H9 (cell line): Measurements from ENCODE around the gene CEACAM5. TPM values are rescaled to one million over a fixed set of nuclear protein-coding genes. Genes with fewer than 3 reads are reported as not detected.
A peak's percentile ranks its signal among the peaks of the same experiment; 100 is the strongest.

Source experiments
- DNase-seq: peaks from one replicate; pipeline ENCODE4 v3.0.0-alpha.2; 2017
- H2AFZ ChIP-seq: one replicate; pipeline ENCODE4 v1.6.1; 2013; ENCODE audit warnings: mild to moderate bottlenecking, low read length, control low read depth, moderate library complexity
- H2AK5ac ChIP-seq: 2 replicates; pipeline ENCODE4 v1.6.1; 2013; ENCODE audit warnings: low read length, control low read depth, mixed read lengths; ENCODE audit not compliant: insufficient read length
- H2BK120ac ChIP-seq: one replicate; pipeline ENCODE4 v1.6.1; 2013; ENCODE audit warnings: low read depth, mild to moderate bottlenecking, low read length, control low read depth, inconsistent platforms; ENCODE audit not compliant: poor library complexity, severe bottlenecking
- H2BK12ac ChIP-seq: 2 replicates; pipeline ENCODE4 v1.6.1; 2013; ENCODE audit warnings: low read length, control low read depth, mixed read lengths, low read depth; ENCODE audit not compliant: insufficient read length
- H2BK15ac ChIP-seq: 2 replicates; pipeline ENCODE4 v1.6.1; 2013; ENCODE audit warnings: low read depth, low read length, control low read depth
- H2BK20ac ChIP-seq: one replicate; pipeline ENCODE4 v1.6.1; 2013; ENCODE audit warnings: low read depth, mild to moderate bottlenecking, low read length, control low read depth, inconsistent platforms; ENCODE audit not compliant: poor library complexity, severe bottlenecking
- H2BK5ac ChIP-seq: 2 replicates; pipeline ENCODE4 v1.6.1; 2013; ENCODE audit warnings: low read length, control low read depth, mixed read lengths; ENCODE audit not compliant: insufficient read length
- H3K14ac ChIP-seq: 2 replicates; pipeline ENCODE4 v1.6.1; 2013; ENCODE audit warnings: low read length, control low read depth; ENCODE audit not compliant: insufficient read depth
- H3K18ac ChIP-seq: 2 replicates; pipeline ENCODE4 v1.6.1; 2013; ENCODE audit warnings: low read depth, mild to moderate bottlenecking, mixed read lengths, low read length, control low read depth; ENCODE audit not compliant: insufficient read length
- H3K23ac ChIP-seq: 2 replicates; pipeline ENCODE4 v1.6.1; 2013; ENCODE audit warnings: low read length, control low read depth, mixed read lengths, low read depth; ENCODE audit not compliant: insufficient read length
- H3K23me2 ChIP-seq: 2 replicates; pipeline ENCODE4 v1.6.1; 2013; ENCODE audit warnings: low read depth, mild to moderate bottlenecking, mixed read lengths, low read length, control low read depth; ENCODE audit not compliant: insufficient read length, poor library complexity, severe bottlenecking
- H3K27ac ChIP-seq: 2 replicates; pipeline ENCODE4 v1.5.1; 2013; ENCODE audit warnings: low read length, control low read depth, mixed read lengths, low read depth; ENCODE audit not compliant: insufficient read length
- H3K27me3 ChIP-seq: 2 replicates; pipeline ENCODE4 v1.6.1; 2013; ENCODE audit warnings: low read length, control low read depth, inconsistent platforms; ENCODE audit not compliant: insufficient read depth
- H3K4ac ChIP-seq: 2 replicates; pipeline ENCODE4 v1.6.1; 2013; ENCODE audit warnings: low read depth, mild to moderate bottlenecking, control low read depth, inconsistent platforms, low read length, moderate library complexity
- H3K4me1 ChIP-seq: 2 replicates; pipeline ENCODE4 v1.6.1; 2013; ENCODE audit warnings: low read length, control low read depth, inconsistent platforms; ENCODE audit not compliant: insufficient read depth
- H3K4me2 ChIP-seq: 2 replicates; pipeline ENCODE4 v1.6.1; 2013; ENCODE audit warnings: low read length, control low read depth, mixed read lengths; ENCODE audit not compliant: insufficient read length, insufficient read depth
- H3K56ac ChIP-seq: 2 replicates; pipeline ENCODE4 v1.6.1; 2013; ENCODE audit warnings: low read depth, mild to moderate bottlenecking, mixed read lengths, low read length, control low read depth; ENCODE audit not compliant: insufficient read length
- H3K79me1 ChIP-seq: 2 replicates; pipeline ENCODE4 v1.6.1; 2013; ENCODE audit warnings: low read depth, mild to moderate bottlenecking, moderate library complexity, low read length, control low read depth, inconsistent platforms; ENCODE audit not compliant: insufficient read depth, poor library complexity, severe bottlenecking
- H3K79me2 ChIP-seq: 2 replicates; pipeline ENCODE4 v1.6.1; 2013; ENCODE audit warnings: low read length, control low read depth, inconsistent platforms; ENCODE audit not compliant: insufficient read depth
- H3K9ac ChIP-seq: 2 replicates; pipeline ENCODE4 v1.6.1; 2013; ENCODE audit warnings: low read length, control low read depth, mixed read lengths; ENCODE audit not compliant: insufficient read length; ENCODE audit errors: extremely low read depth
- H3K9me3 ChIP-seq: one replicate; pipeline ENCODE4 v1.6.1; 2013; ENCODE audit warnings: low read depth, low read length, inconsistent platforms; ENCODE audit not compliant: control insufficient read depth
- H3T11ph ChIP-seq: one replicate; pipeline ENCODE4 v1.6.1; 2013; ENCODE audit warnings: mild to moderate bottlenecking, low read length, control low read depth, inconsistent platforms
- H4K20me1 ChIP-seq: one replicate; pipeline ENCODE4 v1.6.1; 2013; ENCODE audit not compliant: control insufficient read depth, insufficient read length, insufficient read depth
- H4K5ac ChIP-seq: 2 replicates; pipeline ENCODE4 v1.6.1; 2013; ENCODE audit warnings: low read depth, mild to moderate bottlenecking, mixed read lengths, low read length, control low read depth; ENCODE audit not compliant: insufficient read length
- H4K8ac ChIP-seq: replicated peaks from 2 replicates; pipeline ENCODE4 v1.6.1; 2013; ENCODE audit warnings: low read length, control low read depth, mixed read lengths, low read depth; ENCODE audit not compliant: insufficient read length
- H4K91ac ChIP-seq: 2 replicates; pipeline ENCODE4 v1.6.1; 2013; ENCODE audit warnings: low read depth, mild to moderate bottlenecking, moderate library complexity, mixed read lengths, low read length, control low read depth; ENCODE audit not compliant: insufficient read length
- H3K27ac Mint-ChIP-seq, 3 experiments: 2 replicates in 2 of 3; 3 replicates in 1 of 3; pipeline ENCODE4 v1.8.0; 2020 to 2021; ENCODE audit warnings: mixed read lengths in 3 of 3, mild to moderate bottlenecking in 1 of 3, moderate library complexity in 1 of 3
- H3K27me3 Mint-ChIP-seq: 2 replicates; pipeline ENCODE4 v1.8.0; 2021; ENCODE audit warnings: low read depth, mild to moderate bottlenecking, moderate library complexity, mixed read lengths
- H3K36me3 Mint-ChIP-seq, 3 experiments: 2 replicates in 2 of 3; 3 replicates in 1 of 3; pipeline ENCODE4 v1.8.0; 2020 to 2021; ENCODE audit warnings: low read depth in 3 of 3, mixed read lengths in 3 of 3; ENCODE audit not compliant: insufficient read depth in 1 of 3
- H3K4me1 Mint-ChIP-seq, 2 experiments: 2 replicates each; pipeline ENCODE4 v1.8.0; 2020; ENCODE audit warnings: mixed read lengths in 2 of 2
- H3K4me3 Mint-ChIP-seq, 2 experiments: 2 replicates in 1 of 2; 3 replicates in 1 of 2; pipeline ENCODE4 v1.8.0; 2020 to 2021; ENCODE audit warnings: mild to moderate bottlenecking in 2 of 2, mixed read lengths in 2 of 2, moderate library complexity in 1 of 2
- H3K9me3 Mint-ChIP-seq, 2 experiments: 2 replicates in 1 of 2; 3 replicates in 1 of 2; pipeline ENCODE4 v1.8.0; 2020; ENCODE audit warnings: mild to moderate bottlenecking in 2 of 2, mixed read lengths in 2 of 2, moderate library complexity in 1 of 2
- CTCF ChIP-seq: fragments of 200-600 bp; sonication (generic); conservative IDR thresholded peaks from 3 replicates; pipeline ENCODE4 v1.8.0; 2021; ENCODE audit warnings: antibody characterized with exemption, mild to moderate bottlenecking
- whole genome bisulfite sequencing: extraction: QIAGEN DNeasy Blood & Tissue Kit; methylation state at CpG from one replicate; pipeline ENCODE4 v1.1.7; 2013; ENCODE audit warnings: missing lambda C conversion rate, low lambda C conversion rate, mixed read lengths; ENCODE audit not compliant: insufficient read length; ENCODE audit errors: extremely low coverage; 5-methylcytosine and 5-hydroxymethylcytosine counted together
- total RNA-seq: library from RNA; stranded (reverse); gene quantifications from 2 replicates; pipeline ENCODE4 v1.2.1, GENCODE V29; 2021

CEACAM5 gene
- total RNA-seq, 1 experiment from 2014 or later: not detected

- H2BK5ac ChIP-seq: no peak overlapping the region
- no peaks in the 10 kb centered on the region for H3K27me3 ChIP-seq
- no peak overlapping the region for H3K56ac ChIP-seq
- no peaks in the 10 kb centered on the region for H4K20me1 ChIP-seq
- WGBS: no CpG with 5 or more reads among the region's 13 CpGs
- H3K23me2 ChIP-seq: no peaks in the 10 kb centered on the region
- H3K4me1 Mint-ChIP-seq: no peaks in the 10 kb centered on the region
- DNase-seq: peak; percentile 16
- H2AK5ac ChIP-seq: no peak overlapping the region
- H3K79me2 ChIP-seq: no peaks in the 10 kb centered on the region
- no peak overlapping the region for H4K8ac ChIP-seq
- no peak overlapping the region for H3K27ac Mint-ChIP-seq
- H3K27me3 Mint-ChIP-seq: no peaks in the 10 kb centered on the region; the same call in none of the 2 replicates
- H3K9me3 Mint-ChIP-seq: peaks cover 77 to 92% of the 10 kb centered on the region in 2 experiments
- H3K4me3 Mint-ChIP-seq: no peak overlapping the region
- no peak overlapping the region for H3K14ac ChIP-seq
- no peak overlapping the region for H3K18ac ChIP-seq
- H3K79me1 ChIP-seq: no peaks in the 10 kb centered on the region
- no peak overlapping the region for H3T11ph ChIP-seq
- H3K4me1 ChIP-seq: no peaks in the 10 kb centered on the region
- no peak overlapping the region for H2AFZ ChIP-seq
- H3K27ac ChIP-seq: no peak overlapping the region
- H2BK120ac ChIP-seq: no peak overlapping the region
- no peak for TF ChIP-seq CTCF
- H3K23ac ChIP-seq: no peak overlapping the region
- H2BK15ac ChIP-seq: no peak overlapping the region
- H2BK20ac ChIP-seq: no peak overlapping the region
- H2BK12ac ChIP-seq: no peak overlapping the region
- no peak overlapping the region for H3K9ac ChIP-seq
- H3K9me3 ChIP-seq: peaks cover 35% of the 10 kb centered on the region
- H3K4me2 ChIP-seq: no peak overlapping the region
- no peak overlapping the region for H4K5ac ChIP-seq
- H3K36me3 Mint-ChIP-seq: peaks cover 0 to 30% (median 5%) of the 10 kb centered on the region in 3 experiments; a peak in 5 of 7 replicates
- H3K4ac ChIP-seq: no peak overlapping the region
- no peak overlapping the region for H4K91ac ChIP-seq
These were observed 7.8 kb upstream of the CEACAM5 start for GRCh38 chr19:41700381-41701195.
